H1 (cell line): ENCODE results near the gene CHSY1. TPM values are rescaled to one million over a fixed set of nuclear protein-coding genes. Genes with fewer than 3 reads are reported as not detected.

Experiments used
- CHD7 ChIP-seq: fragments of 300-600 bp; sonication (generic); IDR thresholded peaks from 2 replicates; pipeline ENCODE4 v1.7.1; 2012; ENCODE audit warnings: low read length, moderate library complexity, mild to moderate bottlenecking, inconsistent platforms; ENCODE audit not compliant: insufficient replicate concordance
- CTCF ChIP-seq, 3 experiments: IDR thresholded peaks; 1 replicate in 2 of 3; 2 replicates in 1 of 3; pipeline versions ENCODE4 v1.5.1 to v1.6.1; 2011; ENCODE audit warnings: low read length in 3 of 3, mild to moderate bottlenecking in 3 of 3, inconsistent platforms in 2 of 3, low read depth in 1 of 3, moderate library complexity in 1 of 3; ENCODE audit not compliant: insufficient read depth in 1 of 3; ENCODE audit errors: control extremely low read depth in 1 of 3
- EGR1 ChIP-seq: IDR thresholded peaks from 2 replicates; pipeline ENCODE4 v1.6.1; 2011; ENCODE audit warnings: low read depth, low read length, borderline replicate concordance
- GABPA ChIP-seq: IDR thresholded peaks from 2 replicates; pipeline ENCODE4 v1.6.1; 2011; ENCODE audit warnings: mild to moderate bottlenecking, low read length, moderate library complexity, borderline replicate concordance; ENCODE audit not compliant: insufficient read depth
- RBBP5 ChIP-seq: IDR thresholded peaks from 2 replicates; pipeline ENCODE4 v1.7.1; 2012; ENCODE audit warnings: low read depth, mild to moderate bottlenecking, inconsistent platforms, low read length, moderate library complexity, borderline replicate concordance
- SIN3A ChIP-seq, 2 experiments: IDR thresholded peaks in 1 of 2; conservative IDR thresholded peaks in 1 of 2; 2 replicates each; pipeline ENCODE4 v1.6.1; 2011 to 2012; ENCODE audit warnings: low read length in 2 of 2, improper control_type of control experiment in 1 of 2, low read depth in 1 of 2, mild to moderate bottlenecking in 1 of 2
- SIRT6 ChIP-seq: IDR thresholded peaks from one replicate; pipeline ENCODE4 v1.7.1; 2012; ENCODE audit warnings: low read length, inconsistent platforms
- polyA plus RNA-seq, 7 experiments: library from polyadenylated mRNA; depleted of rRNA in 3 of 7; stranded (reverse) in 5 of 7; unstranded in 2 of 7; fragments of >200 nt in 5 of 7; fragments of 200-250 nt in 2 of 7; gene quantifications; 1 replicate in 5 of 7; 2 replicates in 1 of 7; 4 replicates in 1 of 7; pipeline versions ENCODE4 v1.2.1 to v1.2.3, GENCODE V29; 2011 to 2013; ENCODE audit warnings: missing spikeins in 2 of 7, mixed read lengths in 2 of 7
- total RNA-seq: library from RNA; stranded (reverse); fragmentation: NEBNext Ultra II Directional; extraction: Animal tissue kit (Norgen Biotek cat#: 25700); gene quantifications from 2 replicates; pipeline ENCODE4 v1.2.1, GENCODE V29; 2021

CHSY1 gene
- total and polyA plus RNA-seq, 2 of the 8 experiments (the other 6 are each of a cell fraction or from before 2014, with no cell fraction given), result 24.9 to 60.7 TPM

GRCh38 chr15:101183931-101184305, 67.9 kb downstream of the CHSY1 start (continued):
- no peak for TF ChIP-seq CTCF (IDR thresholded peaks at IDR 0.05; ENCODE audit: control extremely low read depth in 1 of 3, insufficient read depth in 1 of 3, low read depth in 1 of 3, low read length in 3 of 3)
- no peak for TF ChIP-seq SIRT6
- TF ChIP-seq EGR1, result no peak
- no peak for TF ChIP-seq SIN3A (conservative IDR thresholded peaks at IDR 0.05 in 1 of 2, IDR thresholded peaks at IDR 0.05 in 1 of 2; ENCODE audit: low read depth in 1 of 2, low read length in 2 of 2)
- TF ChIP-seq GABPA, result no peak
- no peak for TF ChIP-seq CHD7
- no peak for TF ChIP-seq RBBP5
- TF ChIP-seq, all 59 proteins: peak for 0
